Activated CD4-positive, alpha-beta T cell treated with anti-CD3 and anti-CD28 coated beads, Interleukin-2, amount 50 U/mL, for 4 hours (primary cell): Measurements from ENCODE around the gene SRGAP2C.
"Not testable (repeated sequence)": the region's sequence is repeated elsewhere in the genome, so short reads cannot be mapped to it uniquely, and the experiment has no call there.

ENCODE experiments used
- DNase-seq, 2 experiments: peaks; one replicate each; pipeline ENCODE4 v3.0.0-alpha.2; 2020

Gene SRGAP2C

DNA sequence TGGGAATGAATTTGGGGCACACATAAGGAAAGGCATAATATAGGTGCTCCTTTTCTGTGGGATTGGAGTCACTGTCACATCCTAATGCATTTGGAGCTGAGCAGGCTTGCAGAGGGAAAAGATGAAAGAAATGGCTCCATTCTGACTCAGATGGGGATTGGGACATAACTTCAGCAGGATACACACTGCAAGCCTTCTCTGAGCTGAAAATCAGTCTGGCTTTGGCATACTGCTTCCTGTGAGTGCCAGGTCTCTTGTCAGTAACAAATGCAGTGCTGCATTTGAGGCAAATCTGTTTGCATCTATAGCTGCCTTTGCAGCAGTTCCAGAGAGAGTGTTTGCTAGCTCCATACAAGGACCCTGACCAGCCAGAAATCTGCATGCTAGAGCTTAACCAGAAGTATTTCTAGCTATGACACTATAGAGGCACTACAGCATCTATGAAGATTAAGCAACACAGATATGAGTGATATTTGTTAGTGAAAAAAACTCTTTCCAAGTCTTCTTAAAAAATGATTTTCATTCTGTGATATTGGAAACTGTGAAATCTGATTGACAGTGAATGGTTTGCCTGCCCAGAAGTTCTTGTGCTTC, 98.9 kb downstream of the SRGAP2C start:
- DNase-seq: not testable (repeated sequence)

DNA sequence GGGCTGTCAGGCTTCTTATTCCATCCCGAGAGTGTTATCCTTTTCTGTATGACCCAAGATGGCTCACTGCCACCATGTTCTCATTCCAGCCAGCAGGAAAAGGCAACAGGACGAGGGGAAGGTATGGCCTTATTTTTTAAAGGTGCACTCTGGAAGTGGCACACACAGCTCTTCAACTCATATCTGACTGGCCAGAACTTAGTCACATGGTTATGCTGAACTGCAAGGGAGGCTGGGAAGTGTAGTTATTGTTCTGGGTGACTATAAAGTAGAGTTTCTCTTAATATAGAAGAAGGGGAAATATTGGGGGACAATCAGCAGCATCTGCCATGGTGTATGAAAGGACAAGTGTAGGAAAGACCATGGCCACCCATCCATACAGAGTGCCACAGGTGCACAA, 107.8 kb downstream of the SRGAP2C start:
- not testable (repeated sequence) for DNase-seq

DNA sequence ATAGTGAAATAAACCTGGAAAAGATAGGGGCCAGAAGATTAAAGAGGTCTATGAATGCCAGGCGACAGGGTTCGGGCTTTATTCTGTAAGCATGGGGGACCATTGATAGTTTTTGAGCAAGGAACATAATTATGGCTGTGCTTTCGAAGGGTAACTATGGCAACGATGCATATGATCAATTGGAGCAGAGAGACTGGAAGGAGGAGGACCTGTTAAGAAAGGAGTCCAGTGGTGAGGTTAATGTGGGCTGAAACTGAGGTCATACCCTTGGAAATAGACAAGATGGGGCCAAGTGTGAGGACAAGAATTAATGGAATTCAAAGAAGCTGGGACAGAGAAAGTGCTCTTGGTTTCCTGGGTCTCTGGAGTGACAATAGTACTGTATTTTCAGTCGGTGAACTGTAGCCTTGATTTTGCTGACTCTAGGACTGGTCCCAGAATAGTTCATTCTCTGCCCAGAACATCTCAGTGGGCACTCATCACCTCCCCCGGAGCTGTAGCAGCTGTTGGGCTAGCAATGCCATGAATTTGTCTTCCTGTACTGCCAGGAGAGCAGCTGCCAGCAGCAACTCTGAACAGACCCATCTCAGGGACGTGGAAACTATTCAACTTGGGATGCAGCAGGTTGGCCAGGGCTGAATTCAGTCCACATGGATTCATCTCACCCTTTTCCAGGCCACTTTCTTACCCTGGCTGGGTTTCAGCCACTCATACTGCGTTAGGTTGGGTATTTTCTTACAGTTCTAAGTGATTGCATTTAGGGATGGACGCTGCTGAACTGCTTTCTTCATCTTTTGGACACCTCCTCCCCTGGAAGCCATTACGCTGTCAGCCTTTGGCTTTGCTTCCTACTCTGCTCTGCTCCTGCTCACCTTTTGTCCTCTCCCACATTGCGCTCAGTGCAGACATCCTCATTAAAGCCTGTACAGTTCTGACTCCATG, 108.8 kb downstream of the SRGAP2C start:
- not testable (repeated sequence) for DNase-seq

DNA sequence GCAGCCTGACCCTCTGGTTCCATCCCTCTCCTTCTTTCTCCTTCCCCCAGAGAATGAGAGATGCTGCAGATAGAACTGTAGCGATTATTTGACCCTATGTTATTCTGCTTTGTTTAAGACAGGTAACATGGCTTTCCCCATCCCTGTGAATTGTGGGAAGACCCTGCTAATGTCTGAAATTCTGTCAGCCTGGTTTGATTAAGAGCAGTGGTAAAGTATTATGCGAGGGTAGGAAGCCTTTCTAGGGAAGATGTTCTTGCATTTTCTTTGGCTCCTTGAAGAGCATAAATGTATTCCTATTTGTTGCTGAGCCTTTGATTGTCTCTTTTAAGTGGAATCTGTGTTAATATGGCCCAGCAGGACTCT, 109.4 kb downstream of the SRGAP2C start:
- not testable (repeated sequence) for DNase-seq

DNA sequence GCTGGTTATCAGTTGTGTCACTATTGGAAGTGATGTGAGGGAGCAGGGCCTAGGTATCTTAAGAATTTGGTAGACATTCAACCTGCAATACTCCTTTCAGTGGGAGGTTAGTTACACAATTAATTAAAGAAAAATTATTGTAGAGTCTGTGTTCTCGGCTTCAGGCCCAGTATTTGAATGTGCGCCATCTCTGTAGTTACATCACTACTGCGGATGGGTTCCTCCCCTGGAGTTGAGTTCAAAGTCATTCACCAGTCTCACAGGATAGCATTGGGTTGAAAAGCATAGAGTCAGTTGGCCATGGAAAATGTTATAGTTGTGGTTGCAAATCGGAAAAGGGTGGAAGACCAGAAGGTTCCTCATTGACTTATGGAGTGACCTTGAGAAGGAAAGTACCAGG, 111.8 kb downstream of the SRGAP2C start:
- not testable (repeated sequence) for DNase-seq

DNA sequence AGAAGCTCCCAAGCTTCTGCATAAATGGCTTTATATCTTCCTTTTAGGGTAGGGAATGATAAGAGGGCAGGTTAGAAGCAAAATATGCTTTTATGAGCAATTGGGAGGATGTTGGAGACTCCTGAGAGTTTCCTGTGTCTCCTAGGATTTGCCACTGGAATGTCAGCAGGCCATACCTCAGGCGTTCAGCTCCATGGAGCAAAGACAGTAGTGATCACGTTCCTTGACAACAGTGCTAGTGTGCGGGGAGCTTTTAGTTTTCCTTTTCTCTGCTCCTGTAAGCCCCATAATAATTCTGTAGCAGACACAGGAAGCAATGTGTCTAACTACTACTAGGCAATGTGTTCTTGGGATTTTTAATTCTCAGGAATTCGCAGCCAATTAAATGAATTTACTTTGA, 113.8 kb downstream of the SRGAP2C start:
- not testable (repeated sequence) for DNase-seq

DNA sequence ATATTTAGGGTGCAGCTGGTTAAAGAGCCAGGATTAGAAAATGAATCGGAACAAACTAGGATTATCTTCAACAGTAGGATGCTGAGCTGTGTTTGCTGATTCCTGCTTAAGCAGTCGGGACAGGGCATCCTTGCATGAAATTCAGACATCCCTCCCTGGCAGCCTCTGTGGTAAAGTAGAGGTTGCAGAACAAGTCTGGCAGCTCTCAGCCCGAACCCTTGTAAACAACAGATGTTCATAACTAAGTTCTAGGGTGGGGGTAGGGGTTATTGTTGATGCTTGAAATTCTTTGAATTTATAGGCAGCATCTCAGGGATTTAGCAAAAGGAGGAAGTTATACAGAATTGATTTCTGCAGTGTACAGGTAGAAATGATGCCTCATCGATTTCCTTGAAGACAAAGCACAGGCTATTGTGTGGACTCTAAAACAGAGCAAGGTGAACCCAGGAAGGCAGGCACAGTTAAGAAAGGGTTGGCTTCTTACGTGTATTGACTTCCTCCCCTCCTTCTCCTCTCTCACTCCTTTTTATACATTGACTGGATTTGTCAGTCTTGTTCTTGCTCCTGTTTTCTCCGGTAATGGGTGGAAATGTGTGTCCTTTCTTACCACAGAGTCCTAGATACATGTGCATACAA, 114.9 kb downstream of the SRGAP2C start:
- DNase-seq: not testable (repeated sequence)

DNA sequence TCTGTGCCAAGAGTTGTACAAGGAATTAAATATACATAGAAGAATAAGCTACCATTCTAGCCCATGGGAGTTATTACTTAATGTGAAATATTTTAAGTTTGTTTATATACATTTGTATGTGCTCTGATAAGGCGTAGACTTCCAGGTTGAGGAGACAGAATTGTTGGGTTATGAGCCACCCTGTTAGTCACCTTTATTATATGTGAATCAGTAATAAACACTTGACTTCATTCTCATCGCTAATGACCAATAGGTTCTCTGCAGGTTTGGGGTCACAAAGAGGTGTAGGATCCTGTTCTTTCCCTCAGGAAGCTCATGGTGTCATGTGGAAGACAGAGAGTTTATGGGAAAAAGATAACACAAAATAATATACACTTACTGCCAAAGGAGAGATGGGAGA, 117.1 kb downstream of the SRGAP2C start:
- DNase-seq: not testable (repeated sequence)

DNA sequence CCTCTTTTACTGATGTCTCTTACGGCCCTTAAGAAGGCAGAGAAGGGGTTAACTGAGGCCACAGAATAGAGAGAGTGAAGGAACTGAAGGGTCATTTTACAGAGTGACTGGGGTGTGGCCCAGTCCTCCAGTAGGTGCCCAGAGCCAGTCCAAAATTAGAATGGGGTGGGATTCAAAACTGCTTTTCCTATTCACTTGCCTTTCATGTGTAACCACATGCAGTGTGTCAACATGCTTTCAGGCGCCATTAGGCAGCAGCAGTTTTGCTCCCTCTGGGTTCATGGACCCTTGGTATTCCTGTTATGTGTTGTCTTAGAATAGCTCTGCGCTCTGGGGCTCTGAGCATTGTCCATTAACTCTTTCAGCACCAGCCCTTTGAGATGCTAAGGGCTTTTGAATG, 123.0 kb downstream of the SRGAP2C start:
- not testable (repeated sequence) for DNase-seq

DNA sequence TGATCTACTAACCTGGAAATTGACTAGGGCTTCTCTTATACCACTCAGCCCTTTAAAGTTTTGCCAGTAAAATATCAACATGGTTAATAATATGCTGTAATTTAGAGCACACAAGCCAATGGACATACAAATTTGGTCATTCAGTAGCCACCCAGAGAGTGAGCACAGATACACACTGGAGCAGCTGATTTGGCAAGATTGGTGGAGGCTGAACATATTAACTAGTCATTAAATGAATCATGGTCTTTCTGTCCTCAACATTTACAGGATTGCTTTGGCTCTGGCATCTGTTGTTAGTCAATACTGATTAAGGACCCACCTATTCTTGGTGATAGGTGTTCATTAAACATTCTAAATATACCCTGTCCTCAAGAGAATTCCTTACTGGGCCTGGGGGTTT, 130.7 kb downstream of the SRGAP2C start:
- DNase-seq: not testable (repeated sequence)

DNA sequence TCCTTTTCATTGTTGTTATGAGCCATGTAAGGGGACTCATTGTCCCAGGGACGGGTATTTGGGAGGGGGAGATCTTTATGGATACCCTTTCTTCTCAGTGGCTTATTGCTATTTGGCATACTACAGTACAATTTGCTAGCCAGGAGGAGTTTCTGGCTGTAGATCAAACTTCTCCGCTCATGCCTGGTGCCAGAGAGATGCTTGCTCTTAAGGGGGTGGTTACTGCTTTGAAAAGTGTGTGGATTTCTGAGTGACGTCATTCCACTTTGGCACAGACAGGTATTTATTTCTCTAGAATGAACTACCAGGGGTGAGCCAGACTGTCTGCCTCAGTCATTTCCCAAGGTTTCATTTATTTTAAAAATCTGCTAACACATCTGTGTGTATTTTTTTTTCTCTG, 131.3 kb downstream of the SRGAP2C start:
- not testable (repeated sequence) for DNase-seq

DNA sequence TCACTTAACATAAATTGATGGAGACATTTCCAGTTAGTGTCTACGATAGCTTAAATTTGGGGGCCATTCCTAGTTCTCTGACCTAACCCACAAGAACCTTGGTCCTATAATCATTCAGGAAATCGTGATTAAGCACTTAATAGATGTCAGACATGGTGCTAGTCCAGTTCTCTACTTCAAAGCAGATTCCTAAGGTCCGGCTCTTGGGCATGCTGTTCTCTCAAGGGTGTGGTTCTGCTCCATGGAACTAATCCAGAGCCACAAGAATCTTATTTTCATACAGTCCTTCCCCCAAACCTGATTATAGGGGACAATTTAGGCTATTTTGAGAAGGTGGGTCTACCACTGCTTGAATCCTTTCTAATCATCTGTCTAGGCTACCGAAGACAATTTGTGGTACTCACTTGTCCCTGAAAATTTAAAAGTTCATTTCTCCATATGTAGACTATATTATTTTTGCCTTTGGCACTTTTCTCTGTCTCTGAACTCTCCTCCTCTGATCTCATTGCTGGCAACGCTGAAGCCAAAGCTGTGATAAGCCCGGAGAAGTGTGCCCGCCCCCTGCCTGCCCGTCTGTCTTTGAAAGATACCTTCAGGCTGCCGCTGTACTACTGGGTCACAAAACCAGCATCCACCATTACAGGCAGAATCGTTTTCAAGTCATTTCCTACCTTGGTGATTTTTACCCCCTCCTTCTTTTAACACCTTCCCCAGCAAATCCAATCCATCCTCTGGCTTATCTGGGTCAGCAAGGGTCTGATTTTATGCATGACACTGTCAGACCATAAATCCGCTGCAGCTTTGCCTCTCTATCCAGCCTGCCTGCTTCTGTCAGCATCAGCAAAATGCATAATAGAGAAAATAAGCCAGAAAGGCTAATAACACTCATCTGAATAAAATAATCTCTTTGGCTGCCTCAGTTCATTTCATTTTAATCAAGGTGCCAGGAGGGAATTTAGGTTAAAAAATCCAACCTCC, 133.0 kb downstream of the SRGAP2C start:
- DNase-seq: not testable (repeated sequence)

DNA sequence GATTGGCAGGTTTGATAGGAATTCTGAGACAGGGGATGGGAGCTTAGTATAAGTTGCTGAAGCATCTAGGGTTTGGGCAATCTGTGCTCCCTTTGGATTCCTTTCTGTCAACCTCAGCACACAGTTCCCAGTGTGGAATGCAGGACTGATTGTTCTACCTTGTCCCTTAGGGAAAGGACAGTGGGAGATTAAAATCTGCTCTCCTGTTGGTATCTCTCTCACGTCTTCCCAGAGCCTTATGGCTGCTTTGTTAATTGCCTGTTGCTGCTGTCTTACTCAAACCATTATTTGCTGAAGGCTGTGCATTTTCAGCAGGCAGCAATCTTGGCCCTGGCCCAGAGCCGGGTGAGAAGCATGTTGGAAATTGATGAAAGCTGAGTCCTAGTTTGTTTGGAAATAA, 133.9 kb downstream of the SRGAP2C start:
- not testable (repeated sequence) for DNase-seq

DNA sequence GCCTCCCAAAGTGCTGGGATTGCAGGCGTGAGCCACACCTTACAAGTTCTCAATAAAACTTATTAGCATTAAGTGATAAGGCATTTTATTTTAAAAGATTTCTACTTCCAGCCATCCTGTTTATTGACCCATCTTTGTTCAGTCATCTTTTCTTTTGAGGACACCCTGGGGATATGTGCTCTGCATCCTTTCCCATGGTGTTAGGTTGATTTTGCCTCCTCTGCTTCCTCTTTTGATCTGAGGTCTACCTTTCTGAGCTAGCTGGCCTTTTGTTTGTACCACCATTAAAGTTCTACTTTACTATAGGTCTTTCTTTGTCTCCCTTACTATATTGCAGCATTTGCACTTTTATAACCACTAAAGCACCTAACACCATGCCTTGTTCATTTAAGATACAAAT, 136.9 kb downstream of the SRGAP2C start:
- not testable (repeated sequence) for DNase-seq

DNA sequence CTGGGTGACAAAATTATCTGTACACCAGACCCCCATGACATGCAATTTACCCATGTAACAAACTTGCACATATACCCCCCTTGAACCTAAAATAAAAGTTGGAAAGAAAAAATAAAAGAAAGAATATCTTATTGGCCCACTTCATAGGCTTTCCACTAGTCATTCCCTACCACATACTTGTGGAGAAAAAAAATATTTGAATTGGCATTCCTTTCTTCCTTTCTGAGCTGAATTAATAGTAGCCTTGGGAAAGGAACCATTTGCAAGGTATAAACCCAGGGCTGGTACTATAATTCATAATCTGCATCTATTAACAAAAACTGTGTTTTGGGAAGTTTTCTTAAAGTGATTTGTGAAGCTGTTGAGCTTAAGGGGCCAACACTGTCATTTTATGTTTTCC, 140.0 kb downstream of the SRGAP2C start:
- DNase-seq: not testable (repeated sequence)

DNA sequence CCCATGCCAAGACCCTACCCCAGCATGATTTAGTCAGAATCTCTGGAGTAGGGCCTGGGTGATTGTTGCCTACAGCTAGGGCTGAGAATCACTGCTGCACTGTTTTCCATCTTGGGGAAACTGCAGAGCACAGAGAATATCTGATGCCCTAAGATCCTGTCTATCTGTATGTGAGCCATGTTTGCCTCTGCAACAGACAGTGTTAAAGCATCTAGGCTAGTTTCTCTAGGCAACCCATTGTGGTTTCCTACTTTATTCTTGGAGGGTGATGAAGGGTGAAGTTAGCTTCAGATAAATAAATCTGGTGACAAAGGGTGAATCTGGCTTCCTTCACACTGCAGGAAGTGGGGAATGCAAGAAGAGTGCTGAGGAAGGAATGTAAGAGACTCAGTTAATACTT, 147.4 kb downstream of the SRGAP2C start:
- DNase-seq: not testable (repeated sequence)

DNA sequence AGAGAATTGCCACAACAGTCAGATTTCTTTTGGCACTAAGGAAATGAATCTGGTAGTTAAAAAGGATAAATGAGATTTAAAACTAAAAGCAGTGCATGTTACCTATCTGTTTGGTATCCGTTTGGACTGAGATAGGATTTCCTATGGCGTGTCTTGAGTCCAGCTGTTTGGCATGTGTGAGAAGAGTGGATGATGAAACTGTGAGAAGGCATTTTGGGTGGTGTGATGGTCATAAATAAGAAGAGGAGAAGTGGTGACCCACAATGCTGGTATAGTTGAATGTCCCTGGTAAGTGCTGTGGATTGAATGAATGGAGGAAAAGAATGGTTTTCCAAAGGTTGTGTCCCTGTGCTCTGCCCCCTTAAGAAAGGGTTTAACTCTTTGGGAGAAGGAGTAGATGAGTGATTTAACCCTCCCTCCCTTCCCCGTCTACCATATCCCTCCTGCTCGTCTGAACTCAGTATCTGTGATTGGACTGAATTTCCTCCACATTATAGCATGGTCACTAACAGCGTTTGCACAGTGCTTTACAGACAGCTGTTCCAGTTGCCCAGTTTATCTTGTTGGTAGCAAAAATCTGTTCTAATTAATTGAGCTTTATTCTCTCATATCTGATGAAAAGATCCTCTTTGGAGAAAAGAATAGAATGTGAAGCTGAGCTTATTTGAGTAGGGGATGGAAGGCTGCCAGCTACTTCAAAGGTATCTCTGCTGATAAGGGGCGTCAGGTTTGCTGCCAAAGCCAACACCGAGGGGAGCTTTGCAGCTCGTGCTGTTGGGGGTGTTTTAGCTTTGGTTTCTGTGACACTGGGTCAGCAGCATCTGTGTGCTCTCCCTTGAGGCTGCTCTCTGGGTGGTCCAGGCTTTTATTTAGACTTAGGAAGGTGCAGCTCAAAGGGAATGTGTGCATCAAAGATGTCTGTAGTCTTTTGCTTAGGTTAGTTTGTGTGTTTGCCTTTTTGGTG, 148.1 kb downstream of the SRGAP2C start:
- not testable (repeated sequence) for DNase-seq

DNA sequence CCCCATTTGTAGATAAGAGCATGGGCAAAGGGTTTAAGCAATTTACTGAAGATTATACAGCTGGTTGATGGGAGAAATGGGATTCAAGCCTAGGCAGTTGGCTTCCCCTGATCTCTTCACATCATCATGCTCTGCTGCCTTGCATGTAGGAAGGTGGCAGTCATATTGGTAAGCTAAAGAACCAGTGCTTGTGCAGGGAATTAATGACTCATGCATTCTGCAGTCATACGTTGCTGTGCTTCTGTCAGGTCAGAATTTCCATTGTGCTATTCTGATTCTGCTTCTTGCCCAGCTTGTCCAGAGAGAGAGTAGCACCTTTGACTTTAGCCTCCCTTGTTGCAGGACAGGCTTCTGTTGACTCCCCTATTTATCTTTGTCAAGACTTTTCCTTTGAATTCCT, 153.2 kb downstream of the SRGAP2C start:
- not testable (repeated sequence) for DNase-seq

DNA sequence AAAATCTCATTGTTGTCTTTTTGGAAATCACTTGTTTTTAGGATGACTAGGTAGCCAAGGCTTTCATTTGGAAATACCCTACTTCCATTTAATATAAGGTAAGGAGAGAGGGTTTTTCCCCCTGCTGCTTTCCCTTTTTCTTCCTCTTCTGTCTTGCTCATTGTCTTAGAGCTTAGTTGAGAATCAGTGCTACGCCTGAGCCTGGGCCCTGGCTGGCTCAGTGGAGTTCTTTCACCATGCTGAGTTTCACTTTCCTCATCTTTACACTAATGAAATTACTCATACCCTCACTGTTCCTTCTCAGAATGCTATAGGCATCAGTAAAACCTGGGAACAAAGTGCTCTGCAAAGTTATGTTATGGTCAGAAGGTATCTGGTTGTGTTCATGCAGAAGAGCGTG, 154.8 kb downstream of the SRGAP2C start:
- not testable (repeated sequence) for DNase-seq

DNA sequence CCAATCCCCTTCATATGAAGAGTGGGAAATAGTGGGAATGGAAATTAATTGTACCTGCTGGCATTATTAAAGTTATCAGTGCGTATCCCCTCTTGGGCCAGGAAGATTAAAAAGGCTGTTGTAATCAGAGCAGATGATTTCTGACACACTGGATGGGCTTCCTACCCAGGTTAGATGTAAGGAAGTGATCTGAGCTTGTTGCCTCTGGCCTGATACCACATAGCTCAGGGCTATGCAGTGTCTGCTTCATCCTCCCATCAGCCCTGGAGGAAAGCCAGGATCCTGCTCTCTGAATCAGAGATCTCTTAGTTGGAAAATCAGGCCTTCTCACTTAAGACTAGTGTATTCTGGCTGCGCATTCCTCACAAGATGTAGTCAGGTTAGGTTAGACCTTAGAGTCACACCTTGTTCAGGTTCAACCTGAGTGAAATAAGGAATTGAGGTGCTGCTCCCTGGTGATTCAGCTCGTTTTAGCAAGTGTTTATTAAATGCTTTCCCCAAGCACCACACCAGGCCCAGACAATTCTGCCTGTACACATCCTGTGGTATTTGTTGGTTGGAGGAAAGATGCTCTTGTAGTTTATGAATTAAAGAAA, 158.6 kb downstream of the SRGAP2C start:
- not testable (repeated sequence) for DNase-seq

DNA sequence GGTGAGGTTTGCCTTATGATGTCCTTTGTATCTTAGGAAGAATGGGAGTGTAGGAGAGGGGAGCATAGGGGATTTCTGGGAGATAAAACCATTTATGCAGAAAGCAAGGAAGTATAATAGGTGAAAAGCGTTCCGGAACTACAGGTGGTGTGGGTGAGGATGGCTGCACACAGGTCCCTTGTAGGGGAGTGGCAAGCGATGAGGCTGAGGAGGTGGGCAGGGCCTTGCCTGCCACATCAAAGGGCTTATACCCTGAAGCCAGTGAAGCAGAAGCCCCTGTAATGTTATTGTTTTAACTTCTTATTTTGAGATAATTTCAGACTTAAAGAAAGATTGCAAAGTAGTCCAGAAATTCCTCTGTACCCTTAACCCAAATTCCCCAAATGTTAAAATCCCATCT, 159.6 kb downstream of the SRGAP2C start:
- DNase-seq: not testable (repeated sequence)
